GM12801 (cell line): Measurements from ENCODE around the gene ZNF787.

Experiments
- TF ChIP-seq, protein P1 (sequence below): IDR thresholded peaks from one replicate; pipeline ENCODE4 v1.5.1; 2011; ENCODE audit warnings: control low read depth; ENCODE audit not compliant: insufficient read length; ENCODE audit errors: extremely low read depth

Gene ZNF787

DNA sequence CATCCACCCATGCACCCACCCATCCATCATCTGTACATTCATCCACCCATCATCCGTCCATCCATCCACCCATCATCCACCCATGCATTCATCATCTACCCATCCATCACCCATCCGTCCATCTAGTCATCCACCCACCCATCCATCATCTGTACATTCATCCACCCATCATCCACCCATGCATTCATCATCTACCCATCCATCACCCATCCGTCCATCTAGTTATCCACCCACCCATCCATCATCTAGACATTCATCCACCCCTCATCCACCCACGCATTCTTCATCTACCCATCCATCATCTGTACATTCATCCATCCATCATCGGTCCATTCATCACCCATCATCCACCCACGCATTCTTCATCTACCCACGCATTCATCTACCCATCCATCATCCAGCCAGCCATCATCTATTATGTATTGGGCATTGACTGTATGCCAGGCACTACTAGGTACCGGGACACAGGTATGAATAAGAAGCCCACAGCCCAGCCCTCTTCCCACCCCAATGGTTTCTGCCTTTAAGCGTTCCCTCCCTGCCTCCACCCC is 38.0 kb upstream of the ZNF787 start:
- TF ChIP-seq, protein P1, sequence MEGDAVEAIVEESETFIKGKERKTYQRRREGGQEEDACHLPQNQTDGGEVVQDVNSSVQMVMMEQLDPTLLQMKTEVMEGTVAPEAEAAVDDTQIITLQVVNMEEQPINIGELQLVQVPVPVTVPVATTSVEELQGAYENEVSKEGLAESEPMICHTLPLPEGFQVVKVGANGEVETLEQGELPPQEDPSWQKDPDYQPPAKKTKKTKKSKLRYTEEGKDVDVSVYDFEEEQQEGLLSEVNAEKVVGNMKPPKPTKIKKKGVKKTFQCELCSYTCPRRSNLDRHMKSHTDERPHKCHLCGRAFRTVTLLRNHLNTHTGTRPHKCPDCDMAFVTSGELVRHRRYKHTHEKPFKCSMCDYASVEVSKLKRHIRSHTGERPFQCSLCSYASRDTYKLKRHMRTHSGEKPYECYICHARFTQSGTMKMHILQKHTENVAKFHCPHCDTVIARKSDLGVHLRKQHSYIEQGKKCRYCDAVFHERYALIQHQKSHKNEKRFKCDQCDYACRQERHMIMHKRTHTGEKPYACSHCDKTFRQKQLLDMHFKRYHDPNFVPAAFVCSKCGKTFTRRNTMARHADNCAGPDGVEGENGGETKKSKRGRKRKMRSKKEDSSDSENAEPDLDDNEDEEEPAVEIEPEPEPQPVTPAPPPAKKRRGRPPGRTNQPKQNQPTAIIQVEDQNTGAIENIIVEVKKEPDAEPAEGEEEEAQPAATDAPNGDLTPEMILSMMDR, result no peak

DNA sequence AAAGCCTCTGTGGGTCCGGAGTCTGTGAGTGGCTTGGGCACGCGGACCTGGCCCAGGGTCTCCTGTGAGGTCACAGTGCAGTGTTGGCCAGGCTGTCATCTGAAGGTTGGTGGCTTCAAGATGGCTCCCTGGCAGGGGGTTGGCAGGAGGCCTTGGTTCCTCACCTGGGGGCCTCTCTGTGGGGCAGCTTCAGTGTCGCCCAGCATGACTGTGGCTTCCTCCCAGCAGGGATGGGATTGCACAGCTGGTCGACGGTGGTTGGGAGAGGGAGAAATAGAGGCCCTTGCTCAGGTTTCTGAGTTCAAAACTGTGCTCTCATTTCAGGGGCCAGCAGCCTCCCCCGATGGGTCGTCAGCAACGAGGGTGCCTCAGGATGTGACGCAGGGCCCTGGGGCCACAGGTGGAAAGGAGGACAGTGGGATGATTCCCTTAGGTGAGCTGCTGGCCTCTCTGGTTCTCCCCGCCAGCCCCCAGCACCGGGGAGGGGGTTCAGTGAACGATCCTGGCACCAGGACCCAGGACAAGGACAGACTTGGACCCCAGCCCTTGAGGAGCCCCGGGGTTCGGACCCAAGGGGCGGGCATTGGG is 37.2 kb upstream of the ZNF787 start:
- TF ChIP-seq, protein P1, result no peak

DNA sequence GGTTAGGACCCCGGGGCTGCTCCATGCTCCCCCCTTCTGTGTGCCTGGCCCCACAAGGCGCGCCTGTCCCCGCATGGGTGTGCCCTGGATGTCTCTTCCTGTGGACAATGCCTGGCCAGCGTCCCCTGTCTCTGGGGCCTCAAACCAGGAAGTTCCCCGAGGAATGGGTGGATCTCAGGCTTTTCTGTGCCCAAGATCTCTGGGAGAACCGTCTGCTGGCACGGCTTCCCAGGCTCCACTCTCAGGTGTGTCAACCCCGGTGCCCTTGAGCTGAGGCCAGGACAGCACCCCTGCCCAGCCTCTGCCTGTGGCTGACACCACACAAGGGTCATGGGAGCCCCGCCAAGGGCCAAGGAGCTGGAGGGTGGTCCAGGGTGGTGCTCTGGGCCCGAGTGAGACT is 35.7 kb upstream of the ZNF787 start:
- TF ChIP-seq, protein P1, result no peak

DNA sequence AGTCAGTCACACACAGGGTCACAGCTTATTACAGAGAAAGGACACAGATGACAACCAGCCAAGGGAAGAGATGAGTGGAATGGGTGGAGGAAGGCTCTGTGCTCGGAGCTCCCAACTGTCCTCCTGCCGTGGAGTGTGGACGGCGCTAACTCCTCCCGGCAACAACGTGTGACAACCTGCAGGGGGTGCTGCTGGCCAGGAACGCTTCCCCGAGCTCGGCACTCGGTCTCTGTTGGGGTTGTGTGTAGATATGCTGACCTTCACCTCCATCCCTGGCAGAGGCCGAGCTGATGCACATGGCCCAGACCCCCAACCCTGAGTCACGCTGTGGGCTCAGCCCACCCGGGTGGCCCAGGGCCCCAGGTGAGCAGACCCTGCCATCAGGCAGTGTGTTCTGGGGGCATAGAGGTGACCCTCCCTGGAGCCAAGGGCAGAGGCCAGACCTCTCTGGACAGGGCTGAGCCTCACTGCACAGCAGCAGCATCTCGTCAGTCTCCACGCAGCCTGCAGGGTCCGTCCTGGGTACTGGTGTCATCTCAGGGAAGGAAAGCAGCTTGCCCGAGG is 34.1 kb upstream of the ZNF787 start:
- TF ChIP-seq, protein P1, result no peak

DNA sequence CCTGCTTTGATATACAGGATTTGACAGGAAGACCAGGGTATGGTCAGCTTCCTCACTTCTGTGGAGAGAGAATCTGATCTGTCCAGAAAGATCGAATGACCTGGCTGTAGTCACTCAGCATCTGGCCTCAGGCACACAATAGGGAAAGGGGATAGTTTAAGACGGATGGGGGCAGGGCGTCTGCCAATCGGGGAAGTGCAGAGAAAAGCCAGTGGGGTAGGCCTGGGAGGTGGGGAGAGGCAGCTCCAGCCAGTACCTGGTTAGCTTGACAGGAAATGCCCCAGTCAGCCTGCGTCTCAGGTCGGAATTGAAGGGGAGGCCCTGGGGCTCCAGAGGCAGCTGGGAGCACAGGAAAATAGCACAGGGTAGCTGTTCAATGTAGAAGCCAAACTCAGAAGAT is 32.4 kb upstream of the ZNF787 start:
- TF ChIP-seq, protein P1, result no peak

DNA sequence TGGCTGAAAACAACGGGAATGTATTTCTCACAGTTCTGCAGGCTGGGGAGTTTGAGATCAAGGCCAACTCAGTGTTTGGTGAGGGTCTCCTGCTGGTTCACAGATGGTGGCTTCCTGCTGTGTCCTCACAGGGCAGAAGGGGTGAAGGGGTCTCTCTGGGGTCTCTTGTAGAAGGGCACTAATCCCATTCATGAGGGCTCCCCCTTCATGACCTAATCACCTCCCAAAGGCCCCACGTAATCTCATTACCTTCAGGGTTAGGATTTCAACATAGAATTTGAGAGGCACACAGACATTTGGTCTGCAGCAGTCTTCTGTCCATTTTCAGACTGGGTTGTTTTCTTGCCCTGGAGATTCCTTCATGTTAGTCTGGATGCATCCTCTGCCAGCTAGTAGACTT is 31.5 kb upstream of the ZNF787 start:
- TF ChIP-seq, protein P1, result no peak

DNA sequence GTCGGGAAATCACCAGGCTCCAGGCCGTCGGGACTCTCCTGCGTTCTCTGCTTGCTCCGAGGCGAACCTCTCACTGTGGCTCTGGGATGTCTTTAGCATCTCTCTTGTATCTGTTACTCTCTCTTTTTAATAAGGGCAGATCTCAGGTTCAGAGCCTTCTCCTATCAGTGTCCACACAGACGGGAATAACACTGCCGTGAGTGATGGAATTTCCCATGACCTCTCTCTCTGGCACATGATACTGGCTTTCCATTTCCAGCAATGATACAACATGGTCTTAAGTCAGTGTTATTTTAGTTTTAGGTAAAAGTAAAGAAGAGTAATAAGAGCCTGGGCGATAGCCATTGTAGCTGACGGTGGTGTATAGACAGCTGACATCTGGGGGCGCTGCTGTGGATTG is 29.3 kb upstream of the ZNF787 start:
- TF ChIP-seq, protein P1, result no peak
